Mesenchymal stem cell (in vitro differentiated cells and primary cell): ENCODE results near the gene BUD23.

ENCODE experiments used
- DNase-seq: peaks from one replicate; pipeline ENCODE4 v3.0.0-alpha.2; 2013
- H2AFZ ChIP-seq: one replicate; pipeline ENCODE4 v1.6.1; 2013; ENCODE audit warnings: low read depth, mild to moderate bottlenecking, control low read depth, inconsistent platforms, low read length, moderate library complexity
- H2AK5ac ChIP-seq: 2 replicates; pipeline ENCODE4 v1.6.1; 2013; ENCODE audit warnings: low read length, moderate library complexity, mild to moderate bottlenecking, inconsistent platforms; ENCODE audit not compliant: severe bottlenecking
- H2BK120ac ChIP-seq: one replicate; pipeline ENCODE4 v1.6.1; 2013; ENCODE audit warnings: low read depth, mild to moderate bottlenecking, inconsistent platforms, low read length, moderate library complexity
- H2BK12ac ChIP-seq, 2 experiments: one replicate each; pipeline ENCODE4 v1.6.1; 2013; ENCODE audit warnings: inconsistent platforms in 2 of 2, low read length in 2 of 2, mild to moderate bottlenecking in 2 of 2, moderate library complexity in 2 of 2, control low read depth in 1 of 2
- H2BK15ac ChIP-seq: one replicate; pipeline ENCODE4 v1.6.1; 2013; ENCODE audit warnings: mild to moderate bottlenecking, low read depth, inconsistent platforms; ENCODE audit not compliant: poor library complexity, severe bottlenecking
- H2BK5ac ChIP-seq: 2 replicates; pipeline ENCODE4 v1.6.1; 2013; ENCODE audit warnings: low read depth, mild to moderate bottlenecking, low read length, control low read depth, inconsistent platforms; ENCODE audit not compliant: poor library complexity, severe bottlenecking
- H3K14ac ChIP-seq, 2 experiments: one replicate each; pipeline ENCODE4 v1.6.1; 2013; ENCODE audit warnings: inconsistent platforms in 2 of 2, low read length in 2 of 2, control low read depth in 1 of 2, mild to moderate bottlenecking in 1 of 2, moderate library complexity in 1 of 2
- H3K18ac ChIP-seq, 2 experiments: one replicate each; pipeline ENCODE4 v1.6.1; 2013; ENCODE audit warnings: inconsistent platforms in 2 of 2, low read length in 2 of 2, control low read depth in 1 of 2, low read depth in 1 of 2, mild to moderate bottlenecking in 1 of 2
- H3K23ac ChIP-seq, 2 experiments: one replicate each; pipeline ENCODE4 v1.6.1; 2013; ENCODE audit warnings: inconsistent platforms in 2 of 2, low read length in 2 of 2, mild to moderate bottlenecking in 2 of 2, moderate library complexity in 2 of 2, control low read depth in 1 of 2
- H3K27ac ChIP-seq: 2 replicates; pipeline ENCODE4 v1.5.1; 2013; ENCODE audit warnings: mild to moderate bottlenecking, moderate library complexity, low read length, control low read depth, inconsistent platforms; ENCODE audit not compliant: poor library complexity, severe bottlenecking
- H3K27me3 ChIP-seq, 2 experiments: 2 replicates each; pipeline versions ENCODE4 v1.6.1 to v1.7.0; 2013; ENCODE audit warnings: low read length in 2 of 2, mild to moderate bottlenecking in 2 of 2, moderate library complexity in 2 of 2, control low read depth in 1 of 2, inconsistent platforms in 1 of 2; ENCODE audit not compliant: control insufficient read depth in 1 of 2, insufficient read depth in 1 of 2
- H3K36me3 ChIP-seq, 2 experiments: 2 replicates each; pipeline versions ENCODE4 v1.6.1 to v1.7.0; 2013; ENCODE audit warnings: low read length in 2 of 2, control low read depth in 1 of 2, inconsistent platforms in 1 of 2, low read depth in 1 of 2, mild to moderate bottlenecking in 1 of 2; ENCODE audit not compliant: insufficient read depth in 2 of 2, control insufficient read depth in 1 of 2
- H3K4ac ChIP-seq, 2 experiments: one replicate each; pipeline ENCODE4 v1.6.1; 2013; ENCODE audit warnings: inconsistent platforms in 2 of 2, low read length in 2 of 2, mild to moderate bottlenecking in 2 of 2, moderate library complexity in 2 of 2, control low read depth in 1 of 2, low read depth in 1 of 2
- H3K4me1 ChIP-seq: 2 replicates; pipeline ENCODE4 v1.6.1; 2013; ENCODE audit warnings: low read depth, low read length, control low read depth; ENCODE audit not compliant: control insufficient read depth, insufficient read depth
- H3K4me2 ChIP-seq: 2 replicates; pipeline ENCODE4 v1.6.1; 2013; ENCODE audit warnings: low read length, mild to moderate bottlenecking, inconsistent platforms; ENCODE audit not compliant: poor library complexity, severe bottlenecking
- H3K4me3 ChIP-seq, 2 experiments: 2 replicates each; pipeline versions ENCODE4 v1.5.1 to v1.7.0; 2013; ENCODE audit warnings: low read length in 2 of 2, mild to moderate bottlenecking in 2 of 2, control low read depth in 1 of 2, low read depth in 1 of 2; ENCODE audit not compliant: insufficient read depth in 1 of 2
- H3K79me1 ChIP-seq: replicated peaks from 2 replicates; pipeline ENCODE4 v1.6.1; 2013; ENCODE audit warnings: mild to moderate bottlenecking, control low read depth, low read length, inconsistent platforms; ENCODE audit not compliant: poor library complexity, severe bottlenecking
- H3K9ac ChIP-seq: 2 replicates; pipeline ENCODE4 v1.7.0; 2013; ENCODE audit warnings: mild to moderate bottlenecking, low read length, moderate library complexity
- H3K9me3 ChIP-seq: 2 replicates; pipeline ENCODE4 v1.7.0; 2013; ENCODE audit warnings: mild to moderate bottlenecking, low read length; ENCODE audit not compliant: control insufficient read depth
- H4K8ac ChIP-seq: one replicate; pipeline ENCODE4 v1.6.1; 2013; ENCODE audit warnings: inconsistent platforms, mild to moderate bottlenecking, low read length, moderate library complexity
- H4K91ac ChIP-seq: one replicate; pipeline ENCODE4 v1.6.1; 2013; ENCODE audit warnings: mild to moderate bottlenecking, low read length, inconsistent platforms
- WGBS: methylation state at CpG from one replicate; pipeline ENCODE4 v1.1.7; 2013; ENCODE audit warnings: mixed read lengths; 5-methylcytosine and 5-hydroxymethylcytosine counted together

BUD23 gene

GRCh38 chr7:73717025-73717807, 33.8 kb downstream of the BUD23 start:
- peak; percentile 64 for DNase-seq
- peak overlapping the region; percentile 80 for H2AK5ac ChIP-seq
- H3K14ac ChIP-seq: no peak overlapping the region
- 65% methylated on average over 7 of the region's 13 CpGs for WGBS
- peak overlapping the region; percentile 8 for H2BK5ac ChIP-seq
- H3K79me1 ChIP-seq: no peaks in the 10 kb centered on the region
- peak overlapping the region; percentile 72 for H4K91ac ChIP-seq
- no peaks in the 10 kb centered on the region for H3K27me3 ChIP-seq
- peak overlapping the region; percentile 95 for H3K27ac ChIP-seq
- H3K4me3 ChIP-seq: peak overlapping the region in 1 of 2 experiments; percentile 89
- peak overlapping the region; percentile 88 for H3K9ac ChIP-seq
- peak overlapping the region; percentile 73 for H2BK120ac ChIP-seq
- H2BK12ac ChIP-seq: peak overlapping the region; percentile 35 to 85
- peak overlapping the region; percentile 8 for H4K8ac ChIP-seq
- H3K23ac ChIP-seq: peak overlapping the region in 1 of 2 experiments; percentile 23
- peak overlapping the region; percentile 74 for H3K4me2 ChIP-seq
- H3K4me1 ChIP-seq: peaks cover 50% of the 10 kb centered on the region
- H3K18ac ChIP-seq: peak overlapping the region; percentile 34 to 46
- H3K36me3 ChIP-seq: peaks cover 21 to 27% of the 10 kb centered on the region in 2 experiments
- H3K4ac ChIP-seq: peak overlapping the region in 1 of 2 experiments; percentile 11
- H2AFZ ChIP-seq: no peak overlapping the region
- H2BK15ac ChIP-seq: peak overlapping the region; percentile 73
- H3K9me3 ChIP-seq: no peaks in the 10 kb centered on the region

GRCh38 chr7:73717991-73718405, 34.6 kb downstream of the BUD23 start:
- DNase-seq: peak; percentile 95

GRCh38 chr7:73718438-73718881, 35.1 kb downstream of the BUD23 start:
- Histone ChIP-seq H3K27me3 (no peaks in the 10 kb centered on the region), H3K36me3 (peaks cover 10 to 15% of the 10 kb centered on the region in 2 experiments), H4K91ac (no peak overlapping the region), H3K4me1 (peaks cover 44% of the 10 kb centered on the region), H3K4me3 (peak overlapping the region; percentile 86 to 89), H2BK12ac (peak overlapping the region in 1 of 2 experiments; percentile 70), H3K79me1 (no peaks in the 10 kb centered on the region), H2BK120ac (no peak overlapping the region), H3K18ac (peak overlapping the region in 1 of 2 experiments; percentile 78), H2AFZ (no peak overlapping the region), H3K14ac (no peak overlapping the region), H3K4me2 (peak overlapping the region; percentile 74), H4K8ac (no peak overlapping the region), H3K23ac (no peak overlapping the region), H3K9ac (peak overlapping the region; percentile 88), H3K27ac (peak overlapping the region; percentile 48), H2AK5ac (no peak overlapping the region), H3K4ac (peak overlapping the region in 1 of 2 experiments; percentile 96), H2BK5ac (no peak overlapping the region), H2BK15ac (no peak overlapping the region), H3K9me3 (no peaks in the 10 kb centered on the region)
- no peak for DNase-seq
- 10% methylated on average over 9 of the region's 9 CpGs for WGBS

More at GRCh38 chr7:73717991-73718405, 34.6 kb downstream of the BUD23 start:
- no peak overlapping the region for H2BK15ac ChIP-seq
- H3K18ac ChIP-seq: peak overlapping the region in 1 of 2 experiments; percentile 78
- peak overlapping the region; percentile 86 to 89 for H3K4me3 ChIP-seq
- no peak overlapping the region for H2BK120ac ChIP-seq
- peak overlapping the region; percentile 88 for H3K9ac ChIP-seq
- peak overlapping the region; percentile 48 for H3K27ac ChIP-seq
- no peak overlapping the region for H3K23ac ChIP-seq
- H3K79me1 ChIP-seq: no peaks in the 10 kb centered on the region
- no peak overlapping the region for H4K91ac ChIP-seq
- H3K4ac ChIP-seq: no peak overlapping the region
- peaks cover 15 to 20% of the 10 kb centered on the region in 2 experiments for H3K36me3 ChIP-seq
- H3K27me3 ChIP-seq: no peaks in the 10 kb centered on the region
- no peaks in the 10 kb centered on the region for H3K9me3 ChIP-seq
- peak overlapping the region; percentile 74 for H3K4me2 ChIP-seq
- 2% methylated on average over 10 of the region's 10 CpGs for WGBS
- H3K14ac ChIP-seq: no peak overlapping the region
- no peak overlapping the region for H2BK12ac ChIP-seq
- H2AK5ac ChIP-seq: peak overlapping the region; percentile 6
- peaks cover 47% of the 10 kb centered on the region for H3K4me1 ChIP-seq
- no peak overlapping the region for H4K8ac ChIP-seq
- H2AFZ ChIP-seq: no peak overlapping the region
- H2BK5ac ChIP-seq: no peak overlapping the region
